H1 (cell line): ENCODE measurements around the gene DIRAS2. TPM values are rescaled to one million over a fixed set of nuclear protein-coding genes. Genes with fewer than 3 reads are reported as not detected.

Experiments
- CTCF ChIA-PET: fragments of 300-600 bp; sonication (Branson Sonifier 250); formaldehyde crosslinking; loops from one replicate; lab custom pipeline; 2021; ENCODE audit not compliant: partially characterized antibody; lab: Charles Lee
- POLR2A ChIA-PET: fragments of 300-600 bp; sonication (Branson Sonifier 250); formaldehyde crosslinking; loops from one replicate; lab custom pipeline; 2021; ENCODE audit warnings: inconsistent platforms; ENCODE audit not compliant: partially characterized antibody; lab: Charles Lee
- DNase-seq, 2 experiments: peaks; one replicate each; pipeline versions ENCODE4 v3.0.0 to v3.0.0-alpha.2; 2010 to 2022; ENCODE audit warnings: low spot score in 2 of 2, low read depth in 1 of 2, mixed read lengths in 1 of 2
- FAIRE-seq: peaks from 2 replicates; lab custom pipeline; 2011; peaks lifted over from hg19 to GRCh38; lab: Jason Lieb, UNC
- H2AFZ ChIP-seq: 2 replicates; pipeline ENCODE4 v1.8.1; 2012; ENCODE audit warnings: low read length, inconsistent platforms
- H2AK5ac ChIP-seq: 2 replicates; pipeline ENCODE4 v1.6.1; 2013; ENCODE audit warnings: low read depth, low read length
- H2BK120ac ChIP-seq: replicated peaks from 2 replicates; pipeline ENCODE3; 2013; ENCODE audit warnings: low read depth, low read length, inconsistent platforms
- H2BK12ac ChIP-seq: 2 replicates; pipeline ENCODE4 v1.6.1; 2013; ENCODE audit warnings: low read depth, low read length
- H2BK15ac ChIP-seq: 2 replicates; pipeline ENCODE4 v1.6.1; 2013; ENCODE audit warnings: low read length
- H2BK20ac ChIP-seq: 2 replicates; pipeline ENCODE4 v1.6.1; 2013; ENCODE audit warnings: low read length
- H2BK5ac ChIP-seq: 2 replicates; pipeline ENCODE4 v1.6.1; 2013; ENCODE audit warnings: low read depth, low read length
- H3K14ac ChIP-seq: 2 replicates; pipeline ENCODE4 v1.6.1; 2013; ENCODE audit warnings: inconsistent platforms; ENCODE audit not compliant: insufficient read length
- H3K18ac ChIP-seq: 2 replicates; pipeline ENCODE4 v1.6.1; 2013; ENCODE audit warnings: low read length; ENCODE audit errors: extremely low read depth
- H3K23ac ChIP-seq: 2 replicates; pipeline ENCODE4 v1.6.1; 2013; ENCODE audit warnings: inconsistent platforms; ENCODE audit not compliant: insufficient read length
- H3K23me2 ChIP-seq: 2 replicates; pipeline ENCODE4 v1.6.1; 2013; ENCODE audit warnings: low read depth, low read length
- H3K27ac ChIP-seq: 2 replicates; pipeline ENCODE4 v1.6.1; 2011; ENCODE audit warnings: low read depth, low read length, inconsistent platforms
- H3K27me3 ChIP-seq, 4 experiments: replicated peaks in 1 of 4; 1 replicate in 1 of 4; 2 replicates in 3 of 4; pipeline versions ENCODE4 v1.6.1 to v1.8.1; 2011 to 2013; ENCODE audit warnings: low read length in 3 of 4, mild to moderate bottlenecking in 3 of 4, inconsistent platforms in 2 of 4, mixed read lengths in 2 of 4, moderate library complexity in 1 of 4; ENCODE audit not compliant: control insufficient read depth in 3 of 4, insufficient read depth in 3 of 4; ENCODE audit errors: extremely low read depth in 1 of 4
- H3K36me3 ChIP-seq, 4 experiments: 2 replicates each; pipeline versions ENCODE4 v1.6.1 to v1.8.1; 2011 to 2013; ENCODE audit warnings: mild to moderate bottlenecking in 4 of 4, low read length in 3 of 4, moderate library complexity in 2 of 4, control low read depth in 1 of 4, inconsistent platforms in 1 of 4; ENCODE audit not compliant: insufficient read depth in 4 of 4, control insufficient read depth in 2 of 4
- H3K4ac ChIP-seq: replicated peaks from 2 replicates; pipeline ENCODE3; 2013; ENCODE audit warnings: low read length, low read depth, mixed read lengths, inconsistent platforms; ENCODE audit not compliant: insufficient read length
- H3K4me1 ChIP-seq, 4 experiments: replicated peaks in 1 of 4; 1 replicate in 1 of 4; 2 replicates in 3 of 4; pipeline versions ENCODE4 v1.6.1 to v1.8.1; 2011 to 2013; ENCODE audit warnings: low read length in 3 of 4, inconsistent platforms in 2 of 4, mixed read lengths in 1 of 4; ENCODE audit not compliant: insufficient read depth in 4 of 4, control insufficient read depth in 3 of 4
- H3K4me2 ChIP-seq, 2 experiments: 2 replicates each; pipeline versions ENCODE4 v1.6.1 to v1.8.1; 2011 to 2013; ENCODE audit warnings: low read depth in 2 of 2, low read length in 2 of 2, control low read depth in 1 of 2, inconsistent platforms in 1 of 2, mild to moderate bottlenecking in 1 of 2; ENCODE audit not compliant: insufficient read depth in 1 of 2
- H3K4me3 ChIP-seq, 4 experiments: fragments of 200-600, 300-600 bp in 1 of 4; sonication (generic), shearing (Covaris generic), sonication (Bioruptor Twin) in 1 of 4; 2 replicates each; pipeline versions ENCODE4 v1.5.1 to v1.8.1; 2011 to 2016; ENCODE audit warnings: low read length in 4 of 4, low read depth in 3 of 4, control low read depth in 2 of 4, inconsistent platforms in 2 of 4, mild to moderate bottlenecking in 2 of 4, mixed read lengths in 1 of 4, moderate library complexity in 1 of 4; ENCODE audit not compliant: insufficient read depth in 2 of 4; ENCODE audit errors: extremely low read depth in 1 of 4
- H3K56ac ChIP-seq: replicated peaks from 2 replicates; pipeline ENCODE3; 2013; ENCODE audit warnings: low read depth, mild to moderate bottlenecking, mixed read lengths, low read length, inconsistent platforms; ENCODE audit not compliant: insufficient read length
- H3K79me1 ChIP-seq: 2 replicates; pipeline ENCODE4 v1.6.1; 2013; ENCODE audit warnings: low read depth, low read length, control low read depth
- H3K79me2 ChIP-seq, 2 experiments: 2 replicates each; pipeline versions ENCODE4 v1.6.1 to v1.8.1; 2012 to 2013; ENCODE audit warnings: low read length in 2 of 2, mild to moderate bottlenecking in 2 of 2, inconsistent platforms in 1 of 2; ENCODE audit not compliant: insufficient read depth in 2 of 2, control insufficient read depth in 1 of 2
- H3K9ac ChIP-seq, 4 experiments: replicated peaks in 1 of 4; 1 replicate in 1 of 4; 2 replicates in 3 of 4; pipeline versions ENCODE4 v1.6.1 to v1.8.1; 2011 to 2013; ENCODE audit warnings: low read depth in 3 of 4, low read length in 3 of 4, control low read depth in 2 of 4, mild to moderate bottlenecking in 2 of 4, moderate library complexity in 2 of 4, inconsistent platforms in 1 of 4; ENCODE audit errors: extremely low read depth in 1 of 4
- H3K9me3 ChIP-seq, 2 experiments: 2 replicates each; pipeline versions ENCODE4 v1.6.1 to v1.8.1; 2012 to 2013; ENCODE audit warnings: mild to moderate bottlenecking in 2 of 2, moderate library complexity in 2 of 2, control low read depth in 1 of 2, inconsistent platforms in 1 of 2, low read depth in 1 of 2, low read length in 1 of 2, mixed read lengths in 1 of 2; ENCODE audit not compliant: insufficient read depth in 2 of 2
- H4K20me1 ChIP-seq, 2 experiments: replicated peaks in 1 of 2; 2 replicates each; pipeline versions ENCODE3 to v1.8.1; 2011 to 2013; ENCODE audit warnings: inconsistent platforms in 2 of 2, low read length in 2 of 2, mild to moderate bottlenecking in 1 of 2; ENCODE audit not compliant: insufficient read depth in 2 of 2, control insufficient read depth in 1 of 2
- H4K5ac ChIP-seq: 2 replicates; pipeline ENCODE4 v1.6.1; 2013; ENCODE audit warnings: low read length, low read depth, mixed read lengths, inconsistent platforms; ENCODE audit not compliant: insufficient read length
- H4K8ac ChIP-seq: 2 replicates; pipeline ENCODE4 v1.8.0; 2013; ENCODE audit warnings: mild to moderate bottlenecking, moderate library complexity, low read length, inconsistent platforms; ENCODE audit not compliant: insufficient read depth; ENCODE audit errors: extremely low read depth
- H4K91ac ChIP-seq: replicated peaks from 2 replicates; pipeline ENCODE3; 2013; ENCODE audit warnings: low read length, mixed read lengths, inconsistent platforms; ENCODE audit not compliant: insufficient read length
- BRCA1 ChIP-seq: IDR thresholded peaks from 2 replicates; pipeline ENCODE4 v1.6.1; 2012; ENCODE audit warnings: low read depth, low read length, improper control_type of control experiment
- JUND ChIP-seq: IDR thresholded peaks from 2 replicates; pipeline ENCODE4 v1.6.1; 2011; ENCODE audit warnings: mild to moderate bottlenecking, improper control_type of control experiment, low read length
- KDM5A ChIP-seq: fragments of 200-600 bp; IDR thresholded peaks from 2 replicates; pipeline ENCODE4 v1.7.1; 2012; ENCODE audit warnings: mild to moderate bottlenecking, low read length, inconsistent platforms, mixed read lengths
- MAFK ChIP-seq: IDR thresholded peaks from 2 replicates; pipeline ENCODE4 v1.6.1; 2012; ENCODE audit warnings: low read depth, mild to moderate bottlenecking, improper control_type of control experiment, low read length
- NRF1 ChIP-seq: IDR thresholded peaks from 2 replicates; pipeline ENCODE4 v1.6.1; 2011; ENCODE audit warnings: mild to moderate bottlenecking, low read depth, low read length, improper control_type of control experiment
- PHF8 ChIP-seq: fragments of 200-600 bp; sonication (generic); conservative IDR thresholded peaks from 2 replicates; pipeline ENCODE4 v1.7.1; 2012; ENCODE audit warnings: low read depth, mild to moderate bottlenecking, inconsistent platforms, low read length, moderate library complexity
- POU5F1 ChIP-seq: IDR thresholded peaks from 2 replicates; pipeline ENCODE4 v1.6.1; 2011; ENCODE audit warnings: low read depth, mild to moderate bottlenecking, low read length, moderate library complexity
- RNF2 ChIP-seq: fragments of 200-900, 300-1000 bp; sonication (generic); IDR thresholded peaks from 2 replicates; pipeline ENCODE4 v1.7.1; 2016; ENCODE audit warnings: borderline replicate concordance, low read depth, mild to moderate bottlenecking, antibody characterized with exemption, low read length; ENCODE audit not compliant: poor library complexity, severe bottlenecking; ENCODE audit errors: missing control alignments
- SIN3A ChIP-seq, 2 experiments: IDR thresholded peaks in 1 of 2; conservative IDR thresholded peaks in 1 of 2; 2 replicates each; pipeline ENCODE4 v1.6.1; 2011 to 2012; ENCODE audit warnings: low read length in 2 of 2, improper control_type of control experiment in 1 of 2, low read depth in 1 of 2, mild to moderate bottlenecking in 1 of 2
- SP1 ChIP-seq: IDR thresholded peaks from 2 replicates; pipeline ENCODE4 v1.6.1; 2011; ENCODE audit warnings: low read depth, low read length
- SUZ12 ChIP-seq: fragments of 200-600 bp; sonication (generic); IDR thresholded peaks from 2 replicates; pipeline ENCODE4 v1.6.1; 2012; ENCODE audit warnings: mild to moderate bottlenecking, inconsistent platforms, low read length, moderate library complexity, mixed read lengths
- TCF12 ChIP-seq: IDR thresholded peaks from 2 replicates; pipeline ENCODE4 v1.6.1; 2011; ENCODE audit warnings: low read depth, mild to moderate bottlenecking, low read length
- WGBS, 2 experiments: shearing (Covaris generic) in 1 of 2; methylation state at CpG; one replicate each; pipeline versions ENCODE4 v1.1.6 to v1.1.7; 2013 to 2015; ENCODE audit warnings: low lambda C conversion rate in 2 of 2, mixed read lengths in 2 of 2, inconsistent platforms in 1 of 2, low coverage in 1 of 2, missing lambda C conversion rate in 1 of 2; ENCODE audit not compliant: insufficient replicate concordance in 2 of 2, insufficient coverage in 1 of 2, insufficient read length in 1 of 2; ENCODE audit errors: extremely low coverage in 1 of 2, missing lambda C conversion rate in 1 of 2; 5-methylcytosine and 5-hydroxymethylcytosine counted together
- polyA plus RNA-seq, 7 experiments: library from polyadenylated mRNA; depleted of rRNA in 3 of 7; stranded (reverse) in 5 of 7; unstranded in 2 of 7; fragments of >200 nt in 5 of 7; fragments of 200-250 nt in 2 of 7; gene quantifications; 1 replicate in 5 of 7; 2 replicates in 1 of 7; 4 replicates in 1 of 7; pipeline versions ENCODE4 v1.2.1 to v1.2.3, GENCODE V29; 2011 to 2013; ENCODE audit warnings: missing spikeins in 2 of 7, mixed read lengths in 2 of 7
- total RNA-seq: library from RNA; stranded (reverse); fragmentation: NEBNext Ultra II Directional; extraction: Animal tissue kit (Norgen Biotek cat#: 25700); gene quantifications from 2 replicates; pipeline ENCODE4 v1.2.1, GENCODE V29; 2021
- TF ChIP-seq, protein P1 (sequence below): IDR thresholded peaks from 2 replicates; pipeline ENCODE4 v1.6.1; 2012; ENCODE audit warnings: inconsistent platforms
- TF ChIP-seq, protein P2 (sequence below): IDR thresholded peaks from 2 replicates; pipeline ENCODE4 v1.6.1; 2012; ENCODE audit warnings: inconsistent platforms

Gene DIRAS2
- total and polyA plus RNA-seq, 2 of the 8 experiments (the other 6 are each of a cell fraction or from before 2014, with no cell fraction given), result 0.06 to 0.15 TPM

DNA sequence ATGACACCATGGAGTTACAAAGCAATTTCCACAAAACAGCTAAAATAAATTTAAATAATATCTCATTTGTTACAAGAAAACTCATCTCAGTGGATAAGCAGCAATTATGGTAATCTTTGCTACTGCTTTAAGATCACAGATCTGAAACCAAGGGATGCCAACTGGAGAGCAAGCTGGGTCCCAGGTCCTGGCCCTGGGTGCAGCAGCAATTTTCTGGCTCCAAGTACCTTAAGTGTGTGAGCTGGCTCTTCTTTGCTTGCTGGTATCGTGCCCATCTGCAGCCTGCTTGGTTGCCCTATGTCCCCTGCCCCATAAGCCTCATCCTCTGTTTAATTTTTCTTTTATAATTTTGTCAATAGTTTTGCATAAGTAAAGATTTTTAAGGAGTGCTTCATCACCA lies 41.5 kb upstream of the DIRAS2 start:
- Histone ChIP-seq H3K4me1 (no peaks in the 10 kb centered on the region), H2BK20ac (no peak overlapping the region), H3K18ac (no peak overlapping the region), H2BK15ac (no peak overlapping the region), H2AFZ (no peak overlapping the region), H3K79me1 (no peaks in the 10 kb centered on the region), H4K91ac (no peak overlapping the region), H3K4ac (no peak overlapping the region), H3K9me3 (peaks cover 3 to 7% of the 10 kb centered on the region in 2 experiments; a peak in 2 of 4 replicates), H3K14ac (no peak overlapping the region), H2AK5ac (no peak overlapping the region), H2BK120ac (no peak overlapping the region), H4K20me1 (no peaks in the 10 kb centered on the region), H4K8ac (no peak overlapping the region), H3K36me3 (no peaks in the 10 kb centered on the region), H3K4me3 (no peak overlapping the region), H3K23ac (no peak overlapping the region), H2BK12ac (no peak overlapping the region), H3K9ac (no peak overlapping the region), H3K56ac (no peak overlapping the region), H3K23me2 (no peaks in the 10 kb centered on the region), H3K27me3 (no peaks in the 10 kb centered on the region), H3K4me2 (no peak overlapping the region), H3K27ac (no peak overlapping the region), H4K5ac (no peak overlapping the region), H2BK5ac (no peak overlapping the region), H3K79me2 (no peaks in the 10 kb centered on the region)
- POLR2A ChIA-PET, result no interaction called here
- FAIRE-seq (no peak), DNase-seq (no peak)
- WGBS, 2 experiments, result 89% methylated on average over 1 of the region's 1 CpG; no CpG with 5 or more reads in 1 of the 2 experiments
- CTCF ChIA-PET, result interaction anchor here (0.5 to 2.4 kb wide), 4 partner anchors 17 to 579 kb away, joined by 3 to 8 read pairs (median 3); no protein-coding TSS in a partner anchor
- no peak for TF ChIP-seq SIN3A (conservative IDR thresholded peaks at IDR 0.05 in 1 of 2, IDR thresholded peaks at IDR 0.05 in 1 of 2; ENCODE audit: low read depth in 1 of 2, low read length in 2 of 2)
- TF ChIP-seq RNF2, result no peak
- no peak for TF ChIP-seq JUND
- TF ChIP-seq MAFK, result no peak
- TF ChIP-seq, protein P1, sequence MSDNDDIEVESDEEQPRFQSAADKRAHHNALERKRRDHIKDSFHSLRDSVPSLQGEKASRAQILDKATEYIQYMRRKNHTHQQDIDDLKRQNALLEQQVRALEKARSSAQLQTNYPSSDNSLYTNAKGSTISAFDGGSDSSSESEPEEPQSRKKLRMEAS, result no peak
- TF ChIP-seq POU5F1, result no peak
- no peak for TF ChIP-seq BRCA1
- TF ChIP-seq PHF8, result no peak
- no peak for TF ChIP-seq SP1
- no peak for TF ChIP-seq TCF12
- TF ChIP-seq KDM5A, result no peak
- TF ChIP-seq SUZ12, result no peak
- TF ChIP-seq, protein P2, sequence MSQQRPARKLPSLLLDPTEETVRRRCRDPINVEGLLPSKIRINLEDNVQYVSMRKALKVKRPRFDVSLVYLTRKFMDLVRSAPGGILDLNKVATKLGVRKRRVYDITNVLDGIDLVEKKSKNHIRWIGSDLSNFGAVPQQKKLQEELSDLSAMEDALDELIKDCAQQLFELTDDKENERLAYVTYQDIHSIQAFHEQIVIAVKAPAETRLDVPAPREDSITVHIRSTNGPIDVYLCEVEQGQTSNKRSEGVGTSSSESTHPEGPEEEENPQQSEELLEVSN, result no peak
- no peak for TF ChIP-seq NRF1
